Measurements from ENCODE around the gene SBNO2. TPM values are rescaled to one million over a fixed set of nuclear protein-coding genes. Genes with fewer than 3 reads are reported as not detected.
A peak's percentile ranks its signal among the peaks of the same experiment; 100 is the strongest.

The SBNO2 gene
- polyA plus RNA-seq, 1 of the 3 experiments (the other 2 are of a cell fraction), result 18.3 TPM

DNA sequence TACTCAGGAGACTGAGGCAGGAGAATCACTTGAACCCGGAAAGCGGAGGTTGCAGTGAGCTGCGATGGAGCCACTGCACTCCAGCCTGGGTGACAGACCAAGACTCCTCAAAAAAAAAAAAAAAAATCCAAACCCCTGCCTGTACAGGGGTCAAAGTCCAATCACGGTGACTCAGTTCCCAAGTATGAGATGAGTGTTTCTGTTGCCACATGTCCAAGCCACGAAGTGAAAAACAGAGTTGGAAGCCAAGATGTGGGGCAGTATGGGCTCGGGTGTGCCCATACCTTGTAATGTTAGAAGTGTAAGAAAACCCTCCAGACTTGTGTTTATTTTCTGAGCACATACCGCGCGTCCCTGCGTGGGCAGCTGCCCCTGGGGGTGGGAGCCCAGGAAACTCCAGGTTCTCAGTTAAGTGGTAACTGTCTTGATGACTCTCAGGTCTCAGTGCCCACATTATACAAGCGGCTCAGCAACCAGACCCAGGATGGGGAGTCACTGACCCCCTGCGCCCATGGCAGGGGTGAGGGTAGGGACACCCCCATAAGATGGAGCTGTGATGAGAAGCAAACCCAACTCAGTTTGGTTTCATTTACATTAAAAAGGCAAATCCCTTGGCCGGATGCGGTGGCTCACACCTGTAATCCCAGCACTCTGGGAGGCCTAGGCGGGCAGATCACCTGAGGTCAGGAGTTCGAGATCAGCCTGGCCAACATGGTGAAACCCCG, 71.5 kb downstream of the SBNO2 start:
- Histone ChIP-seq H3K4me1 (ENCODE audit: control insufficient read depth in 1 of 2, insufficient read depth in 2 of 2, low read depth in 1 of 2, low read length in 1 of 2) (peaks cover 21 to 22% of the 10 kb centered on the region in 2 experiments; a peak in 3 of 4 replicates), H3K9me2 (no peaks in the 10 kb centered on the region), H2AFZ (ENCODE audit: low read depth) (no peak overlapping the region), H3K4me3 (ENCODE audit: low read depth in 2 of 2, low read length in 1 of 2) (peak overlapping the region in 1 of 2 experiments; percentile 5; a peak in 1 of 4 replicates), H3K27me3 (ENCODE audit: insufficient read depth) (no peaks in the 10 kb centered on the region), H3K4me2 (peak overlapping the region; percentile 61), H3K9me3 (no peaks in the 10 kb centered on the region), H3K79me2 (ENCODE audit: insufficient read depth) (peaks cover 18% of the 10 kb centered on the region; the same call in 1 of the 2 replicates), H3F3A (replicated peaks; ENCODE audit: insufficient read depth) (peaks cover 35% of the 10 kb centered on the region), H4K20me1 (ENCODE audit: insufficient read depth) (peaks cover 21% of the 10 kb centered on the region; the same call in 1 of the 2 replicates), H3K9ac (peak overlapping the region; percentile 54; the same call in 1 of the 2 replicates), H3K36me3 (replicated peaks in 1 of 2; ENCODE audit: control insufficient read depth in 1 of 2, insufficient read depth in 2 of 2, low read length in 1 of 2) (peaks cover 0 to 19% of the 10 kb centered on the region in 2 experiments), H3K27ac (ENCODE audit: low read depth in 2 of 2, low read length in 1 of 2) (peak overlapping the region in 1 of 2 experiments; percentile 95; a peak in 3 of 4 replicates)
- ChIA-PET POLR2A (interaction anchor here (2.6 kb wide), 1 partner anchor 11 kb away, joined by 15 read pairs; no protein-coding TSS in a partner anchor), CTCF (interaction anchor here (1.3 to 4.4 kb wide), 4 partner anchors 11 to 120 kb away, joined by 4 to 44 read pairs (median 5); no protein-coding TSS in a partner anchor)
- WGBS (ENCODE audit: low lambda C conversion rate), result 35% methylated on average over 16 of the region's 17 CpGs
- DNase-seq, result no peak
- TF ChIP-seq, protein P1, sequence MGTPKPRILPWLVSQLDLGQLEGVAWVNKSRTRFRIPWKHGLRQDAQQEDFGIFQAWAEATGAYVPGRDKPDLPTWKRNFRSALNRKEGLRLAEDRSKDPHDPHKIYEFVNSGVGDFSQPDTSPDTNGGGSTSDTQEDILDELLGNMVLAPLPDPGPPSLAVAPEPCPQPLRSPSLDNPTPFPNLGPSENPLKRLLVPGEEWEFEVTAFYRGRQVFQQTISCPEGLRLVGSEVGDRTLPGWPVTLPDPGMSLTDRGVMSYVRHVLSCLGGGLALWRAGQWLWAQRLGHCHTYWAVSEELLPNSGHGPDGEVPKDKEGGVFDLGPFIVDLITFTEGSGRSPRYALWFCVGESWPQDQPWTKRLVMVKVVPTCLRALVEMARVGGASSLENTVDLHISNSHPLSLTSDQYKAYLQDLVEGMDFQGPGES (IDR thresholded peaks at IDR 0.05; ENCODE audit: low read depth, low read length), result no peak
- TF ChIP-seq GABPA (IDR thresholded peaks at IDR 0.05; ENCODE audit: low read depth) (no peak), SIN3A (IDR thresholded peaks at IDR 0.05; ENCODE audit: borderline replicate concordance, low read depth, low read length) (peak; percentile 33; the same call in 1 of the 2 replicates), GATA2 (CRISPR knock-in tag; IDR thresholded peaks at IDR 0.05) (no peak), NRF1 (IDR thresholded peaks at IDR 0.05; ENCODE audit: low read depth, low read length) (no peak), JUND (IDR thresholded peaks at IDR 0.05) (peak; percentile 98), RFX5 (IDR thresholded peaks at IDR 0.05; ENCODE audit: low read length) (no peak), YY1 (IDR thresholded peaks at IDR 0.05; ENCODE audit: low read depth) (no peak), ELF1 (IDR thresholded peaks at IDR 0.05) (no peak), EP300 (IDR thresholded peaks at IDR 0.05; ENCODE audit: borderline replicate concordance in 1 of 2, low read depth in 1 of 2, low read length in 1 of 2) (peak in 1 of 2 experiments; percentile 74; a peak in 1 of 4 replicates), EZH2phosphoT487 (IDR thresholded peaks at IDR 0.05; ENCODE audit: borderline replicate concordance, low read depth) (no peak)
- TF ChIP-seq, protein P2, sequence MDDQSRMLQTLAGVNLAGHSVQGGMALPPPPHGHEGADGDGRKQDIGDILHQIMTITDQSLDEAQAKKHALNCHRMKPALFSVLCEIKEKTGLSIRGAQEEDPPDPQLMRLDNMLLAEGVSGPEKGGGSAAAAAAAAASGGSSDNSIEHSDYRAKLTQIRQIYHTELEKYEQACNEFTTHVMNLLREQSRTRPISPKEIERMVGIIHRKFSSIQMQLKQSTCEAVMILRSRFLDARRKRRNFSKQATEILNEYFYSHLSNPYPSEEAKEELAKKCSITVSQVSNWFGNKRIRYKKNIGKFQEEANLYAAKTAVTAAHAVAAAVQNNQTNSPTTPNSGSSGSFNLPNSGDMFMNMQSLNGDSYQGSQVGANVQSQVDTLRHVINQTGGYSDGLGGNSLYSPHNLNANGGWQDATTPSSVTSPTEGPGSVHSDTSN (IDR thresholded peaks at IDR 0.05), result peak; percentile 65
- TF ChIP-seq, protein P3, sequence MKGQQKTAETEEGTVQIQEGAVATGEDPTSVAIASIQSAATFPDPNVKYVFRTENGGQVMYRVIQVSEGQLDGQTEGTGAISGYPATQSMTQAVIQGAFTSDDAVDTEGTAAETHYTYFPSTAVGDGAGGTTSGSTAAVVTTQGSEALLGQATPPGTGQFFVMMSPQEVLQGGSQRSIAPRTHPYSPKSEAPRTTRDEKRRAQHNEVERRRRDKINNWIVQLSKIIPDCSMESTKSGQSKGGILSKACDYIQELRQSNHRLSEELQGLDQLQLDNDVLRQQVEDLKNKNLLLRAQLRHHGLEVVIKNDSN (IDR thresholded peaks at IDR 0.05; ENCODE audit: borderline replicate concordance, low read depth), result peak; percentile 45; the same call in 1 of the 2 replicates
- TF ChIP-seq, protein P4, sequence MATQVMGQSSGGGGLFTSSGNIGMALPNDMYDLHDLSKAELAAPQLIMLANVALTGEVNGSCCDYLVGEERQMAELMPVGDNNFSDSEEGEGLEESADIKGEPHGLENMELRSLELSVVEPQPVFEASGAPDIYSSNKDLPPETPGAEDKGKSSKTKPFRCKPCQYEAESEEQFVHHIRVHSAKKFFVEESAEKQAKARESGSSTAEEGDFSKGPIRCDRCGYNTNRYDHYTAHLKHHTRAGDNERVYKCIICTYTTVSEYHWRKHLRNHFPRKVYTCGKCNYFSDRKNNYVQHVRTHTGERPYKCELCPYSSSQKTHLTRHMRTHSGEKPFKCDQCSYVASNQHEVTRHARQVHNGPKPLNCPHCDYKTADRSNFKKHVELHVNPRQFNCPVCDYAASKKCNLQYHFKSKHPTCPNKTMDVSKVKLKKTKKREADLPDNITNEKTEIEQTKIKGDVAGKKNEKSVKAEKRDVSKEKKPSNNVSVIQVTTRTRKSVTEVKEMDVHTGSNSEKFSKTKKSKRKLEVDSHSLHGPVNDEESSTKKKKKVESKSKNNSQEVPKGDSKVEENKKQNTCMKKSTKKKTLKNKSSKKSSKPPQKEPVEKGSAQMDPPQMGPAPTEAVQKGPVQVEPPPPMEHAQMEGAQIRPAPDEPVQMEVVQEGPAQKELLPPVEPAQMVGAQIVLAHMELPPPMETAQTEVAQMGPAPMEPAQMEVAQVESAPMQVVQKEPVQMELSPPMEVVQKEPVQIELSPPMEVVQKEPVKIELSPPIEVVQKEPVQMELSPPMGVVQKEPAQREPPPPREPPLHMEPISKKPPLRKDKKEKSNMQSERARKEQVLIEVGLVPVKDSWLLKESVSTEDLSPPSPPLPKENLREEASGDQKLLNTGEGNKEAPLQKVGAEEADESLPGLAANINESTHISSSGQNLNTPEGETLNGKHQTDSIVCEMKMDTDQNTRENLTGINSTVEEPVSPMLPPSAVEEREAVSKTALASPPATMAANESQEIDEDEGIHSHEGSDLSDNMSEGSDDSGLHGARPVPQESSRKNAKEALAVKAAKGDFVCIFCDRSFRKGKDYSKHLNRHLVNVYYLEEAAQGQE (IDR thresholded peaks at IDR 0.05; ENCODE audit: low read depth, low read length), result peak; percentile 48; the same call in 1 of the 2 replicates
- TF ChIP-seq, protein P5, sequence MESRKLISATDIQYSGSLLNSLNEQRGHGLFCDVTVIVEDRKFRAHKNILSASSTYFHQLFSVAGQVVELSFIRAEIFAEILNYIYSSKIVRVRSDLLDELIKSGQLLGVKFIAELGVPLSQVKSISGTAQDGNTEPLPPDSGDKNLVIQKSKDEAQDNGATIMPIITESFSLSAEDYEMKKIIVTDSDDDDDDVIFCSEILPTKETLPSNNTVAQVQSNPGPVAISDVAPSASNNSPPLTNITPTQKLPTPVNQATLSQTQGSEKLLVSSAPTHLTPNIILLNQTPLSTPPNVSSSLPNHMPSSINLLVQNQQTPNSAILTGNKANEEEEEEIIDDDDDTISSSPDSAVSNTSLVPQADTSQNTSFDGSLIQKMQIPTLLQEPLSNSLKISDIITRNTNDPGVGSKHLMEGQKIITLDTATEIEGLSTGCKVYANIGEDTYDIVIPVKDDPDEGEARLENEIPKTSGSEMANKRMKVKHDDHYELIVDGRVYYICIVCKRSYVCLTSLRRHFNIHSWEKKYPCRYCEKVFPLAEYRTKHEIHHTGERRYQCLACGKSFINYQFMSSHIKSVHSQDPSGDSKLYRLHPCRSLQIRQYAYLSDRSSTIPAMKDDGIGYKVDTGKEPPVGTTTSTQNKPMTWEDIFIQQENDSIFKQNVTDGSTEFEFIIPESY (IDR thresholded peaks at IDR 0.05; ENCODE audit: borderline replicate concordance, low read depth), result peak; percentile 64; the same call in 1 of the 2 replicates
- TF ChIP-seq, protein P6, sequence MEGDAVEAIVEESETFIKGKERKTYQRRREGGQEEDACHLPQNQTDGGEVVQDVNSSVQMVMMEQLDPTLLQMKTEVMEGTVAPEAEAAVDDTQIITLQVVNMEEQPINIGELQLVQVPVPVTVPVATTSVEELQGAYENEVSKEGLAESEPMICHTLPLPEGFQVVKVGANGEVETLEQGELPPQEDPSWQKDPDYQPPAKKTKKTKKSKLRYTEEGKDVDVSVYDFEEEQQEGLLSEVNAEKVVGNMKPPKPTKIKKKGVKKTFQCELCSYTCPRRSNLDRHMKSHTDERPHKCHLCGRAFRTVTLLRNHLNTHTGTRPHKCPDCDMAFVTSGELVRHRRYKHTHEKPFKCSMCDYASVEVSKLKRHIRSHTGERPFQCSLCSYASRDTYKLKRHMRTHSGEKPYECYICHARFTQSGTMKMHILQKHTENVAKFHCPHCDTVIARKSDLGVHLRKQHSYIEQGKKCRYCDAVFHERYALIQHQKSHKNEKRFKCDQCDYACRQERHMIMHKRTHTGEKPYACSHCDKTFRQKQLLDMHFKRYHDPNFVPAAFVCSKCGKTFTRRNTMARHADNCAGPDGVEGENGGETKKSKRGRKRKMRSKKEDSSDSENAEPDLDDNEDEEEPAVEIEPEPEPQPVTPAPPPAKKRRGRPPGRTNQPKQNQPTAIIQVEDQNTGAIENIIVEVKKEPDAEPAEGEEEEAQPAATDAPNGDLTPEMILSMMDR (IDR thresholded peaks at IDR 0.05), result no peak
- TF ChIP-seq, protein P7, sequence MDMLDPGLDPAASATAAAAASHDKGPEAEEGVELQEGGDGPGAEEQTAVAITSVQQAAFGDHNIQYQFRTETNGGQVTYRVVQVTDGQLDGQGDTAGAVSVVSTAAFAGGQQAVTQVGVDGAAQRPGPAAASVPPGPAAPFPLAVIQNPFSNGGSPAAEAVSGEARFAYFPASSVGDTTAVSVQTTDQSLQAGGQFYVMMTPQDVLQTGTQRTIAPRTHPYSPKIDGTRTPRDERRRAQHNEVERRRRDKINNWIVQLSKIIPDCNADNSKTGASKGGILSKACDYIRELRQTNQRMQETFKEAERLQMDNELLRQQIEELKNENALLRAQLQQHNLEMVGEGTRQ (IDR thresholded peaks at IDR 0.05; ENCODE audit: borderline replicate concordance, low read depth, low read length), result no peak
- TF ChIP-seq, protein P8, sequence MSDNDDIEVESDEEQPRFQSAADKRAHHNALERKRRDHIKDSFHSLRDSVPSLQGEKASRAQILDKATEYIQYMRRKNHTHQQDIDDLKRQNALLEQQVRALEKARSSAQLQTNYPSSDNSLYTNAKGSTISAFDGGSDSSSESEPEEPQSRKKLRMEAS (IDR thresholded peaks at IDR 0.05; ENCODE audit: low read depth), result peak; percentile 86

Measured in SK-N-SH (cell line).